Measurements from ENCODE around the gene ALPI. TPM values are rescaled to one million over a fixed set of nuclear protein-coding genes. Genes with fewer than 3 reads are reported as not detected.
"Not testable (repeated sequence)": the region's sequence is repeated elsewhere in the genome, so short reads cannot be mapped to it uniquely, and the experiment has no call there.

ALPI gene
- total RNA-seq = not detected

- ATAC-seq = no peak
- peak; percentile 40 for DNase-seq (ENCODE audit: low spot score)
Observed at GRCh38 chr2:232455426-232456255, at the start of gene ALPI. TSS of gene ALPI (plus strand) at chr2:232456153. CDS start at chr2:232456200, 47 bp downstream.

GRCh38 chr2:232406556-232407310 is 49.2 kb upstream of the ALPI start, which contains the start of gene ALPG:
TSS of gene ALPG (plus strand) at chr2:232406844. CDS start at chr2:232406895, 51 bp downstream.
- no peak for DNase-seq (ENCODE audit: low spot score)

DNA sequence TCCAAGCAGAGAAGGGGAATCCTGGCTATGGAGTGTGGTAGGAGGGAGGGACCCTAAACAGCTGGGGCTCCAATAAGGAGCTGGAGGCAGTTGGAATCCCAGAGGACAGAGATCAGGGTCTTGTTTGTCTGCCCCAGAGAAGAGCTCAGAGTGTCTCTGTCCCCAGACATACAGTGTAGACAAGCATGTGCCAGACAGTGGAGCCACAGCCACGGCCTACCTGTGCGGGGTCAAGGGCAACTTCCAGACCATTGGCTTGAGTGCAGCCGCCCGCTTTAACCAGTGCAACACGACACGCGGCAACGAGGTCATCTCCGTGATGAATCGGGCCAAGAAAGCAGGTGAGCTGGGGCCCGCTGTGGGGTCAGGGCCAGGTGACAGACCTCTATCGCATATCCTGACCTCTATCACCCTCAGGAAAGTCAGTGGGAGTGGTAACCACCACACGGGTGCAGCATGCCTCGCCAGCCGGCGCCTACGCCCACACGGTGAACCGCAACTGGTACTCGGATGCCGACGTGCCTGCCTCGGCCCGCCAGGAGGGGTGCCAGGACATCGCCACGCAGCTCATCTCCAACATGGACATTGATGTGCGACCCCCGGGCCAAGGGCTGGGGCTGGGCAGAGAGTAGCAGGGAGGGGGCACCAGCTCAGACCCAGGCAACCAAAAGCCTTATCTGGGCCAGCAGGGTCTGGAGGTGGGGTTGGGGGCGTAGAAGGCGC is 48.4 kb upstream of the ALPI start:
- not testable (repeated sequence) for DNase-seq (ENCODE audit: low spot score); ATAC-seq

More at GRCh38 chr2:232406556-232407310, 49.2 kb upstream of the ALPI start, which contains the start of gene ALPG:
- no peak for ATAC-seq

- ATAC-seq; DNase-seq (ENCODE audit: low spot score): not testable (repeated sequence)
Observed at GRCh38 chr2:232408269-232408668, 47.7 kb upstream of the ALPI start.

GRCh38 chr2:232409617-232410016 is 46.3 kb upstream of the ALPI start:
- DNase-seq (ENCODE audit: low spot score); ATAC-seq: not testable (repeated sequence)

GRCh38 chr2:232410238-232410900 is 45.6 kb upstream of the ALPI start:
- no peak for ATAC-seq

GRCh38 chr2:232411901-232412629 is 43.9 kb upstream of the ALPI start:
- DNase-seq (ENCODE audit: low spot score) (no peak), ATAC-seq (no peak)

More at GRCh38 chr2:232410238-232410900, 45.6 kb upstream of the ALPI start:
- no peak for DNase-seq (ENCODE audit: low spot score)

GRCh38 chr2:232412986-232413385 is 43.0 kb upstream of the ALPI start:
- DNase-seq (ENCODE audit: low spot score) (no peak), ATAC-seq (no peak)

- DNase-seq (ENCODE audit: low spot score) (no peak), ATAC-seq (no peak)
Observed at GRCh38 chr2:232415138-232415690, 40.7 kb upstream of the ALPI start.

DNA sequence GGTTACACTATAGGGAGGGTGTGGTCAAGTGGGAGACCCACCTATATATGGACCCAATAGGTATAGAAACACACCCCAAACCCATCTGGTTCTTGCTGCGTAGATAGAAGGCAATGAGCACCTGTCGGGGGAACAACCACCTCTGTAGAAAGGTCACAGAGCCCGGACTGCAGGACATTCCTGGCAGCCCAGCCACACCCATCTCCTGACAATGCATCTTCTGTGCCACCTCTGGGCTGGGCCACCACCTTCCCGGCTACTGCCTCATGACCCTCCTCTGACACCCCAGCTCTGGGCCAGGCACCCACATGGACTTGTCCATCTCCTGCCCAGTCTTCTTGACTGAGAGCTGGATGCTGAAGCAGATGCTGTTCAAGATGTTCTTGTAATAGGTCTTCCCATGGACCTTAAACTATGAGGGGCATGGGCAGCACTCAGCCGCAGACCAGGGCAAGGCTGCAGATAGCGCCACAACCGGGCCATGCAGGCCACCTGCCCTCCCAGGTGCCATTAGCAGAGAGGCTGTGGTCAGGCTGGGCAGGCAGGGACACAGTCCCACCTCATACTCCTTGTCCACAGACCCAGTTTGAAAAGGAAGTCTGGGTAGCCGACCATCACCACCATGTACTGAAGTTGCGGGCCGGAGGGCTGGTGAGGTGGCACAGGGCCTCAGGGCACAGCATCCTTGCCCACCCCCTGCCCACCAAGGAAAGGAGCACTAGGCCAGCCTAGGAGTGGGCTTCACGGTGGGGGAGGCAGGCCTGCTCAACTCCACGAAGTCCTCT is 40.0 kb upstream of the ALPI start:
- ATAC-seq = no peak
- DNase-seq (ENCODE audit: low spot score) = no peak

- ATAC-seq (no peak), DNase-seq (ENCODE audit: low spot score) (no peak)
Observed at GRCh38 chr2:232416521-232417470, 39.2 kb upstream of the ALPI start.

DNA sequence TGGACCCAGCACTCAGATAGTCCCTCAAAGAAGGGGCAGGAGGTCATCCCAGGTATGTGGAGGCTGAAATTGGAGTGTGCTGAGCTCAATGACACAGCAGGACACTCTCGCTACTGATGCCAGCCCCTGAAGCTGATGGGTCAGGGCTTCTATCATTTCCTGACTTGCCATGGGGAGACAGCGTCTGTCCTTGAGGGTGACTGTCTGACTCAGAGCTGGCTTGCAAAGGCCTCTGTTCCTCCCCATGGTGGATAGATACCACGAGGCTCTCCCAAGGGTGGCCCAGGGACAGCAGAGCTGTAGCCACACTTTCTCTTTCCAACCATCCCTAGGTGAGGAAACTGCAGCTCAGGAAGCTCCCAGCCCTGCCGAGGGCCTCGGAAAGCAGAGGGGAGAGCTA is 38.5 kb upstream of the ALPI start:
- ATAC-seq (no peak), DNase-seq (ENCODE audit: low spot score) (no peak)

- DNase-seq (ENCODE audit: low spot score) (no peak), ATAC-seq (no peak)
Observed at GRCh38 chr2:232418056-232418455, 37.9 kb upstream of the ALPI start.

DNA sequence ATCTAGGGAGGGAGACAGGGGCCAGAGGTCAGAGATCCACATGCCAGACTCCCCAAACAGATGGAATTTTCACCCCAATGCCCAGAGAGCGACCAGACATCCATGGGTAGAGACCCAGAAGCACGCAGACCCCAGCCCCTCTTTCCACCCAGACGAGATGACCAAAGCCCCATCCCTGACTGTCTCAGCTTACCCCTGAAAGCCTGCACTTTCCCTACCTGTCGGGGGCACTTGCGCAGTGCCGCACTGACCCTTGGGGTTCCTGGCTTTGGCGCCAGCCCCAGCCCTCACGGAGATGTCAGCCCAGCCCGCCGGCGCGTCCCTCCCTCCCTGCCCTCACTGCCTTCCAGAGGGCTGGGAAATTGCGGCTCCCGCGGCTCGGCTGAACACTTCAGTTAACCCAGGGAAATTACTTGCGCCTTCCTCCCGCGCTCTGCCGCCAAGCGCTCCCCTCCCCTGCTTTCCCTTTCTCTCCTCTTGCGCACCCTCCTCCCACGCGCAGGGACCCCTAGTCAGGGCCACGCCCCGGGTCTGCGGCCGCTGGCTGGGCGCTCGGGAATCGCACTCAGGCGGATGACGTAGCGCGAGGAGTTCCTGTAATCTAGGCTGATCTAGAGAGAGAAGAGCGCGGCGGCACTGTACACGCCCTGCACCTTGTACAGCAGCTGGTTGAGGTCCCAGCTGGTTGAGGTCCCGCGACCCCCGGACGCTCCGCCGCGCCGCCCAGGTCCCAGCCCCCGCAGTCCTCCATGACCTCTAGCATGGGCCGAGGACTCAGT is 37.3 kb upstream of the ALPI start:
- DNase-seq (ENCODE audit: low spot score) (no peak), ATAC-seq (no peak)

DNA sequence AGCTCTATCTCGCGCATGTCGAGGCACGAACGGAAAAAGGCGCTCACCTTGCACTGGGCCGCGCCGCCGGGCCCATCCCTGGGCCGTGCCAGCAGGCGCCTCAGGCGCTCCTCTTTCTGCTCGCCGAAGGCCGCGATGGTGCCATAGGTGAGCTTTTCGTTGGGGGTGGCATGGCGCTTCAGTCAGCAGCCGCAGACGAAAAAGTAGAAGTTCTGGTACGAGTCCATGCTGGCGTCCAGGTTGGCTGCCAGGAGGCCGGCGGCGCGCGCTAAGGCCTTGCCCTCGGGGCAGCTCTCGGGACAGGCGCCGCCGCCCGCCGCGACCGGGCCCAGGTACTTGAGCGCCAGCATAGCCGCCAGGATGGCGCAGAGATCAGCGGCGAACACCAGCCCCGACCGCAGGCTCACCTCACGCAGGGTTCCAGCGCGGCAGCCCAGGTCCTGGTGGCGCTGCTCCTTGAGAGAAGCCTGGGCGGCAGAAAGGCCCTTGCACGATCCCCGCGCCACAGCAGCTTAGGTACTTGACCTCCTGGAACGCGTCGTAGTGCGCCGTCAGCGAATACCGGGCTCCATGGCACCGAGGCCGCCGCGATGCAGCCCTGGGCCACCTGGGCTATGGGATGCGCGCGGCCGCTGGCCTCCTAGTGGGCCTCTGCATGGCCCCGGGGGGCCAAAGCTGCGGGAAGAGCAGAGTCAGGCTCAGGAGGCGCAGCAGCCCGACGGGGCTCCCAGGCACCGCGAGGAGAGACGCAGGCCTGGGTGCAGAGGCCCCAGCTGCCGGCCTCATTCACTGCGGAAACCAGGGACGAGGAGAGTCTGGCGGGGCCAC is 36.5 kb upstream of the ALPI start:
- DNase-seq (ENCODE audit: low spot score) (no peak), ATAC-seq (no peak)

GRCh38 chr2:232420073-232420454 is 35.9 kb upstream of the ALPI start:
- DNase-seq (ENCODE audit: low spot score) (no peak), ATAC-seq (no peak)

Data from left lobe of liver (tissue), 2 donors.